Neuron (in vitro differentiated cells): Measurements from ENCODE around the gene CDH4.
"Not testable (repeated sequence)": the region's sequence is repeated elsewhere in the genome, so short reads cannot be mapped to it uniquely, and the experiment has no call there.

Source experiments
- H2AFZ ChIP-seq: one replicate; pipeline ENCODE4 v1.6.1; 2013; ENCODE audit warnings: low read depth, mild to moderate bottlenecking, inconsistent platforms, low read length, moderate library complexity
- H3K27me3 ChIP-seq: one replicate; pipeline ENCODE4 v1.6.1; 2013; ENCODE audit warnings: low read length; ENCODE audit not compliant: insufficient read depth
- H3K36me3 ChIP-seq: one replicate; pipeline ENCODE4 v1.6.1; 2013; ENCODE audit warnings: low read length; ENCODE audit not compliant: insufficient read depth
- H3K4me1 ChIP-seq: one replicate; pipeline ENCODE4 v1.6.1; 2013; ENCODE audit warnings: low read length; ENCODE audit not compliant: insufficient read depth
- H3K4me3 ChIP-seq: 2 replicates; pipeline ENCODE4 v1.5.1; 2013; ENCODE audit warnings: mild to moderate bottlenecking, low read length, moderate library complexity
- H3K9me3 ChIP-seq: one replicate; pipeline ENCODE4 v1.6.1; 2013; ENCODE audit warnings: low read length

The CDH4 gene

GRCh38 chr20:61850457-61850856 lies 598.4 kb downstream of the CDH4 start:
- Histone ChIP-seq H3K4me3 (no peak overlapping the region), H3K4me1 (peaks cover 11% of the 10 kb centered on the region), H3K9me3 (peaks cover 7% of the 10 kb centered on the region), H3K36me3 (no peaks in the 10 kb centered on the region), H3K27me3 (no peaks in the 10 kb centered on the region), H2AFZ (no peak overlapping the region)

DNA sequence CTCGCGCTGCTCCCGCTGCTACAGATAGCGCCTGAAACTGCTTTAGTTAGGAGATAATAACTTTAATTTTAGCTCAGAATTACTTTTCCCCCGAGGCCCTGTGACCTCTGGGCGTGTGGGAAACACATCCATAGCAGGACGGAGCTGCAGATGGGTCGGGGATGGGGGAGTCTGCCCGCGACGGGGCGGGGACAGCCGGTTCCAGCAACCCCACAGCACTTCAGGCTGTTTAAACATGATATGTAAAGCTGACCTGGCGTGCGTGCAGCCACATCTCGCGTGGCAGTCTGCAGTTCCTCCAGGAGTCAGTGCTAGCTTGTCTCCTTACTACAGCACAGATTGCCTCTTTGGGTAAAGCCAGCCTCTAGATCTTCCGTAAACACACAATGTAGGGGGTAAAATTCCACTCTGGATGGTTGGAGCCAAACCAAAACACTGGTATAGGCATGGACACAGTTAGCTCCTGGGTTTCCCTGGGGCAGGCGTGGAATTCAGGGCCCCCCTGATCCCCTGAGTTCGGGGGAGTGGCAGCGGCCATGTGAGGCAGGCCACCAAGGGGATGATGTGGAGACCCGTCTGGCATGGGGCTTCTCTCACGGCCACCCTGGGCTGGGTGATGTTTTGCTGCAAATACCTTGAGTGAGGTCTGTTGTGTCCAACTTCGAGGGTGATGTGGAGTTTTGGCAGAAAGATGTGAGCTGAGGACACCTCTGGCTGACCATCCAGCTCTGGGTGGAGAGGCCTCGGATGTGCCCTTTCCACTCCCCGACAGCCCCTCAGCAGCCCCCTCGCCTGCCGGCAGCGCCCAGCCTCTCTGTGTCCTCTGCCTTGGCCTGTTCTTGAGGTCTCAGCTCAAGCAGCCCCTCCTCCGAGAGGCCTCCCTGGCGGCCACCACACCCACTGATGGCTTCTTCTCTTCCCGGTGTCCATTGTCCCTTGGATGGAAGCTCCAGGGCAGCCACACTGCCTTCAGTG lies 599.2 kb downstream of the CDH4 start:
- H3K9me3 ChIP-seq, result peaks cover 7% of the 10 kb centered on the region
- peaks cover 3% of the 10 kb centered on the region for H3K4me1 ChIP-seq
- no peaks in the 10 kb centered on the region for H3K27me3 ChIP-seq
- no peak overlapping the region for H3K4me3 ChIP-seq
- no peak overlapping the region for H2AFZ ChIP-seq
- H3K36me3 ChIP-seq, result no peaks in the 10 kb centered on the region

- Histone ChIP-seq H3K4me1 (no peaks in the 10 kb centered on the region), H3K4me3 (no peak overlapping the region), H3K36me3 (no peaks in the 10 kb centered on the region), H2AFZ (no peak overlapping the region), H3K27me3 (no peaks in the 10 kb centered on the region), H3K9me3 (peaks cover 5% of the 10 kb centered on the region)
These were observed 600.4 kb downstream of the CDH4 start for GRCh38 chr20:61852268-61853072.

GRCh38 chr20:61853073-61854005 lies 601.3 kb downstream of the CDH4 start:
- H3K9me3 ChIP-seq, result peaks cover 4% of the 10 kb centered on the region
- no peak overlapping the region for H2AFZ ChIP-seq
- no peaks in the 10 kb centered on the region for H3K36me3 ChIP-seq
- no peaks in the 10 kb centered on the region for H3K4me1 ChIP-seq
- H3K4me3 ChIP-seq, result no peak overlapping the region
- H3K27me3 ChIP-seq, result no peaks in the 10 kb centered on the region

DNA sequence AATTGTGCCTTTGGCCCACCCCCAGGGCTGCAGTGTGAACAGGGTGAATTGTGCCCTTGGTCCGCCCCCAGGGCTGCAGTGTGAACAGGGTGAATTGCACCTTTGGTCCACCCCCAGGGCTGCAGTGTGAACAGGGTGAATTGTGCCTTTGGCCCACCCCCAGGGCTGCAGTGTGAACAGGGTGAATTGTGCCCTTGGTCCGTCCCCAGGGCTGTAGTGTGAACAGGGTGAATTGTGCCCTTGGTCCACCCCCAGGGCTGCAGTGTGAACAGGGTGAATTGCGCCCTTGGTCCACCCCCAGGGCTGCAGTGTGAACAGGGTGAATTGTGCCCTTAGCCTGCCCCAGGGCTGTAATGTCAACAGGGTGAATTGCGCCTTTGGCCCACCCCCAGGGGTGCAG lies 602.5 kb downstream of the CDH4 start:
- not testable (repeated sequence) for H3K9me3 ChIP-seq, H2AFZ ChIP-seq, H3K4me3 ChIP-seq, H3K27me3 ChIP-seq, H3K36me3 ChIP-seq, H3K4me1 ChIP-seq

GRCh38 chr20:61855286-61855685 lies 603.2 kb downstream of the CDH4 start:
- Histone ChIP-seq H3K27me3 (no peaks in the 10 kb centered on the region), H3K4me1 (no peaks in the 10 kb centered on the region), H3K36me3 (no peaks in the 10 kb centered on the region), H3K4me3 (no peak overlapping the region), H3K9me3 (peaks cover 4% of the 10 kb centered on the region), H2AFZ (no peak overlapping the region)

DNA sequence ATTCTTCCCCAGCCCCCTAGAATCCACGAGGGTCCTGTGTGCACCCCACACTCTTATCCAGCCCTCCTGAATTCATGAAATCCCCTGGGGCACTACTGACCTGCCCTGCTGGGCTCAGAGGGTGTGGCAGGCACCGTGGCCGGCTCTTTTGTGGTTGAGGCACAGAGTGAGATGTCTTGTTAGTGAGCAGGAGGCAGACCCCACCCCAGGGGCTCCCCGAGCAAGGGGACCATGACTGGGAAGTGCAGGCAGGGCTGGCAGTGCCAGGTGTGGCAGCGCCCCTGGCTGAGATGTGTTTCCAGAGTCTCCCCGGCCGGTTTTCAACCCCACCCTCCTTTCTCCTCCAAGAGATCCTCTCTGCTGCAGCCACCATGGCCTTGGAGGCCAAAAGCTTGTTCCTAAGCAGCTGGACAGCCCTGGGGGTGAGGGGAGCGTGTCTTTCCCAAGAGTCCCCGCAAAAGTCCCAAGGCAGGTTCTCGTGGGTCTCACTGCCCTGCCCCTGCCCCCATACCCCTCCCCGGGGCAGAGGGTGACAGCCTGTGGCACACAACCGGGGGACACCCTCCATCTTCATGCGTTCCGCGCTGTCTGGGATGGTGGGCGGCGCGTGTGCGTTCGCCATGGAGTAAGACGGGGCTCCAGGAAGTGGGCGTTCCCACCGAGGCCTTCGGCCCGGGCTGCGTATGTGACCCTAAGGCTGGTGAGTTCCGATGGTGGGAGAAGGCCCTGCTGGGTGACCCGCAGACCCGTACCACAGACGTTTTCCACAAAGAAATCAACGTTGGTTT lies 604.8 kb downstream of the CDH4 start:
- Histone ChIP-seq H3K36me3 (peaks cover 3% of the 10 kb centered on the region), H2AFZ (no peak overlapping the region), H3K27me3 (no peaks in the 10 kb centered on the region), H3K9me3 (peaks cover 2% of the 10 kb centered on the region), H3K4me3 (no peak overlapping the region), H3K4me1 (no peaks in the 10 kb centered on the region)

GRCh38 chr20:61857414-61857775 lies 605.3 kb downstream of the CDH4 start:
- Histone ChIP-seq H3K9me3 (peaks cover 2% of the 10 kb centered on the region), H3K27me3 (no peaks in the 10 kb centered on the region), H2AFZ (no peak overlapping the region), H3K36me3 (peaks cover 3% of the 10 kb centered on the region), H3K4me1 (no peaks in the 10 kb centered on the region), H3K4me3 (no peak overlapping the region)

- H3K4me1 ChIP-seq, result no peaks in the 10 kb centered on the region
- no peak overlapping the region for H2AFZ ChIP-seq
- no peaks in the 10 kb centered on the region for H3K9me3 ChIP-seq
- H3K27me3 ChIP-seq, result no peaks in the 10 kb centered on the region
- no peak overlapping the region for H3K4me3 ChIP-seq
- H3K36me3 ChIP-seq, result peaks cover 3% of the 10 kb centered on the region
These were observed 605.8 kb downstream of the CDH4 start for GRCh38 chr20:61857884-61858283.

DNA sequence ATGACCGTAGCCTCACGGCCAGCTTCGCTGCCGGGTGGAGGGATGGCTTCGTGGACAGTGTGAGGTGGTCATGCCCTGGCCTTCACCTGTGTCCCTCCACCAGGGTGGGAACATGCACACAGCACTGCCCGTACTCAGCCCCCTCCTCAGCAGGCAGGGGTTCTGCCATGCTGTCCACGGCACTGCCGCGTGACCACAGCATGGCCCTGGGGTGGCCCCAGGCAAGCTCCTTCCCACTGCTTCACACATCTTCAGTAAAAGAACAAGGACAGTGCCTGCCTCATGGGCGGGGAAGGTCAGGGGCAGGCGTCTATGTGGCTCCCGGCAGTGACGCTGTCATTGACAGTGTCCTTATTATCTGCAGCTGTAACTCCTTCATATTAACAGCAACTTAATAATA lies 607.7 kb downstream of the CDH4 start:
- no peak overlapping the region for H2AFZ ChIP-seq
- no peak overlapping the region for H3K4me3 ChIP-seq
- no peaks in the 10 kb centered on the region for H3K27me3 ChIP-seq
- H3K36me3 ChIP-seq, result peaks cover 3% of the 10 kb centered on the region
- no peaks in the 10 kb centered on the region for H3K9me3 ChIP-seq
- no peaks in the 10 kb centered on the region for H3K4me1 ChIP-seq

- Histone ChIP-seq H3K36me3 (peaks cover 3% of the 10 kb centered on the region), H3K4me1 (no peaks in the 10 kb centered on the region), H2AFZ (no peak overlapping the region), H3K4me3 (no peak overlapping the region), H3K9me3 (no peaks in the 10 kb centered on the region), H3K27me3 (no peaks in the 10 kb centered on the region)
These were observed 608.4 kb downstream of the CDH4 start for GRCh38 chr20:61860260-61860987.
